ENCODE measurements around the gene RACGAP1.

Gene RACGAP1

GRCh38 chr12:50060120-50060468 is 34.8 kb upstream of the RACGAP1 start:
- Histone ChIP-seq H3K27me3 (ENCODE audit: insufficient read depth, low read length) (peaks cover 8% of the 10 kb centered on the region; the same call in 1 of the 2 replicates), H3F3A (ENCODE audit: insufficient read depth, low read length) (no peaks in the 10 kb centered on the region), H3K4me1 (ENCODE audit: insufficient read depth, low read length, severe bottlenecking) (peaks cover 37% of the 10 kb centered on the region), H3K9me3 (ENCODE audit: low read length) (no peaks in the 10 kb centered on the region), H3K9me2 (ENCODE audit: low read depth, low read length) (no peaks in the 10 kb centered on the region), H3K9ac (ENCODE audit: low read length) (no peak overlapping the region), H4K20me1 (ENCODE audit: insufficient read depth, low read length) (no peaks in the 10 kb centered on the region), H3K27ac (ENCODE audit: low read depth, low read length, poor library complexity, severe bottlenecking) (no peak overlapping the region), H3K4me2 (ENCODE audit: low read length) (no peak overlapping the region), H3K79me2 (ENCODE audit: insufficient read depth, low read length) (no peaks in the 10 kb centered on the region), H2AFZ (ENCODE audit: low read length) (no peak overlapping the region), H3K36me3 (ENCODE audit: insufficient read depth, low read length) (no peaks in the 10 kb centered on the region), H3K4me3 (ENCODE audit: low read depth, low read length, poor library complexity, severe bottlenecking) (no peak overlapping the region)
- TF ChIP-seq, protein P1, sequence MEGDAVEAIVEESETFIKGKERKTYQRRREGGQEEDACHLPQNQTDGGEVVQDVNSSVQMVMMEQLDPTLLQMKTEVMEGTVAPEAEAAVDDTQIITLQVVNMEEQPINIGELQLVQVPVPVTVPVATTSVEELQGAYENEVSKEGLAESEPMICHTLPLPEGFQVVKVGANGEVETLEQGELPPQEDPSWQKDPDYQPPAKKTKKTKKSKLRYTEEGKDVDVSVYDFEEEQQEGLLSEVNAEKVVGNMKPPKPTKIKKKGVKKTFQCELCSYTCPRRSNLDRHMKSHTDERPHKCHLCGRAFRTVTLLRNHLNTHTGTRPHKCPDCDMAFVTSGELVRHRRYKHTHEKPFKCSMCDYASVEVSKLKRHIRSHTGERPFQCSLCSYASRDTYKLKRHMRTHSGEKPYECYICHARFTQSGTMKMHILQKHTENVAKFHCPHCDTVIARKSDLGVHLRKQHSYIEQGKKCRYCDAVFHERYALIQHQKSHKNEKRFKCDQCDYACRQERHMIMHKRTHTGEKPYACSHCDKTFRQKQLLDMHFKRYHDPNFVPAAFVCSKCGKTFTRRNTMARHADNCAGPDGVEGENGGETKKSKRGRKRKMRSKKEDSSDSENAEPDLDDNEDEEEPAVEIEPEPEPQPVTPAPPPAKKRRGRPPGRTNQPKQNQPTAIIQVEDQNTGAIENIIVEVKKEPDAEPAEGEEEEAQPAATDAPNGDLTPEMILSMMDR (IDR thresholded peaks at IDR 0.05; ENCODE audit: low read length), result no peak
- TF ChIP-seq EZH2 (IDR thresholded peaks at IDR 0.05; ENCODE audit: borderline replicate concordance, low read length), result no peak

DNA sequence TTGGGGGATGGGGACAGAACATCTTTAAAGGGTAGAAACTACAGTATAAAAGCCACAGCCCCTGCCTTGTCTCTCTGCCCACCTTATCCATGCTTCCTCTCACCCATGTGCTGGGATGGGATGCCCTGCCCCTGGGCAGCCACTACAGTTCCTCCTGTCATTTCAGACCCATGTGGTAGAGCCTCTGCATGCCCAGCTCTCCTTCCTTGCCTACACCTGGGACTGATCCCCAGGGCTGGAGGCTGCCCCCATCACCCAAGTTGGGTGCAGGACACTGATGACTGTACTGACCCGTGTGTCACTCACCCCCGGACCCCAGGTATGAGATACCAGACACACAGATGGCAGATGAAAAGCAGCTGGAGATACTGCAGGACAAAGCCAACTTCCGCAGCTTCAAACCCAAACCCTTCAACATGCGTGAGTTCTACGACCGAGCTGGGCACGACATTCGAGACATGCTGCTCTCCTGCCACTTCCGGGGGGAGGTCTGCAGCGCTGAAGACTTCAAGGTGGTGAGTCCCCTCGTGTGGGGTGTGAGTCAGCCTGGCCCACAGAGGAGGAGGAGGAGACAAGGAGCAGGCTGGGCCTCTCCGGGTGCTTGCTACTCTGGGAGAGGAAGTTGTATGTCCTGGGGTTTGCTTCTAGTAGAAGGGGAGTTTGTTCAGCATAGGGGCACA is 34.3 kb upstream of the RACGAP1 start:
- no peak overlapping the region; the same call in 1 of the 2 replicates for H3K9ac ChIP-seq (ENCODE audit: low read length)
- TF ChIP-seq, protein P1 (IDR thresholded peaks at IDR 0.05; ENCODE audit: low read length), result no peak
- peaks cover 8% of the 10 kb centered on the region; the same call in 1 of the 2 replicates for H3K27me3 ChIP-seq (ENCODE audit: insufficient read depth, low read length)
- H3K36me3 ChIP-seq (ENCODE audit: insufficient read depth, low read length), result no peaks in the 10 kb centered on the region
- H3K9me3 ChIP-seq (ENCODE audit: low read length), result no peaks in the 10 kb centered on the region
- no peak overlapping the region for H2AFZ ChIP-seq (ENCODE audit: low read length)
- no peaks in the 10 kb centered on the region for H3K9me2 ChIP-seq (ENCODE audit: low read depth, low read length)
- no peaks in the 10 kb centered on the region for H4K20me1 ChIP-seq (ENCODE audit: insufficient read depth, low read length)
- H3K27ac ChIP-seq (ENCODE audit: low read depth, low read length, poor library complexity, severe bottlenecking), result no peak overlapping the region
- H3K4me2 ChIP-seq (ENCODE audit: low read length), result peak overlapping the region; percentile 34; the same call in 1 of the 2 replicates
- H3K79me2 ChIP-seq (ENCODE audit: insufficient read depth, low read length), result no peaks in the 10 kb centered on the region
- H3K4me1 ChIP-seq (ENCODE audit: insufficient read depth, low read length, severe bottlenecking), result peaks cover 37% of the 10 kb centered on the region
- no peak overlapping the region for H3K4me3 ChIP-seq (ENCODE audit: low read depth, low read length, poor library complexity, severe bottlenecking)
- no peaks in the 10 kb centered on the region for H3F3A ChIP-seq (ENCODE audit: insufficient read depth, low read length)

- Histone ChIP-seq H3K27me3 (ENCODE audit: insufficient read depth, low read length) (peaks cover 8% of the 10 kb centered on the region; the same call in 1 of the 2 replicates), H3K79me2 (ENCODE audit: insufficient read depth, low read length) (no peaks in the 10 kb centered on the region), H3F3A (ENCODE audit: insufficient read depth, low read length) (no peaks in the 10 kb centered on the region), H3K4me2 (ENCODE audit: low read length) (no peak overlapping the region; the same call in 1 of the 2 replicates), H3K4me1 (ENCODE audit: insufficient read depth, low read length, severe bottlenecking) (peaks cover 37% of the 10 kb centered on the region), H3K27ac (ENCODE audit: low read depth, low read length, poor library complexity, severe bottlenecking) (no peak overlapping the region), H3K9me3 (ENCODE audit: low read length) (no peaks in the 10 kb centered on the region), H3K9ac (ENCODE audit: low read length) (no peak overlapping the region), H3K36me3 (ENCODE audit: insufficient read depth, low read length) (no peaks in the 10 kb centered on the region), H3K4me3 (ENCODE audit: low read depth, low read length, poor library complexity, severe bottlenecking) (no peak overlapping the region), H3K9me2 (ENCODE audit: low read depth, low read length) (no peaks in the 10 kb centered on the region), H2AFZ (ENCODE audit: low read length) (no peak overlapping the region), H4K20me1 (ENCODE audit: insufficient read depth, low read length) (no peaks in the 10 kb centered on the region)
- no peak for TF ChIP-seq EZH2 (IDR thresholded peaks at IDR 0.05; ENCODE audit: borderline replicate concordance, low read length)
- TF ChIP-seq, protein P1 (IDR thresholded peaks at IDR 0.05; ENCODE audit: low read length), result no peak
Observed at GRCh38 chr12:50058743-50059312, 33.5 kb upstream of the RACGAP1 start.
